Measurements from ENCODE around the gene GRIA4.
"Not testable (repeated sequence)": the region's sequence is repeated elsewhere in the genome, so short reads cannot be mapped to it uniquely, and the experiment has no call there.

GRIA4 gene

DNA sequence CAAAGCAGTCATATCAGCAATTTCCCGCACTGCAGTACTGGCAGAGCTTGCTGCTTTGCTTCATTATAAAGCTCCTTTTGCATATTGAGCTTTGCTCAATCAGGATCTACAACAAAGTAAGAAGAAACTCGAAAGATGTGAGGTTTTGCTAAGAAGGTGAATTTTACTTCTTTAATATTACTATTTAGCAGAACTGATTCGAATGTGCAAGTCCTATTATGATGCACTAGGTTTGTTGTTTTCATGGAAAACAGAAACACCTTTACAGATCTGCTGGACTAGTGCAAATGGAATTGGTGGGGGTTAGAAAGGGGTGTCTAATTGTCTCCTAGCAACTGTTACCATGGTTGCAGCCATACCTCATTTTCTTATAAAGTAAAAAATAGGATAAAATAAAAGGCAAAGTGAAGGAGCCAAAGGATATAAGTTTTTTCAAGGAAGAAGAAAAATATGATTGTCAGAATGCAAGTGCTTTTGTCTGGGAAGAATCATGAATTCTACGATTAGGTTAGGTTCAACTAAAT is 259.0 kb downstream of the GRIA4 start:
- TF ChIP-seq, protein P1, sequence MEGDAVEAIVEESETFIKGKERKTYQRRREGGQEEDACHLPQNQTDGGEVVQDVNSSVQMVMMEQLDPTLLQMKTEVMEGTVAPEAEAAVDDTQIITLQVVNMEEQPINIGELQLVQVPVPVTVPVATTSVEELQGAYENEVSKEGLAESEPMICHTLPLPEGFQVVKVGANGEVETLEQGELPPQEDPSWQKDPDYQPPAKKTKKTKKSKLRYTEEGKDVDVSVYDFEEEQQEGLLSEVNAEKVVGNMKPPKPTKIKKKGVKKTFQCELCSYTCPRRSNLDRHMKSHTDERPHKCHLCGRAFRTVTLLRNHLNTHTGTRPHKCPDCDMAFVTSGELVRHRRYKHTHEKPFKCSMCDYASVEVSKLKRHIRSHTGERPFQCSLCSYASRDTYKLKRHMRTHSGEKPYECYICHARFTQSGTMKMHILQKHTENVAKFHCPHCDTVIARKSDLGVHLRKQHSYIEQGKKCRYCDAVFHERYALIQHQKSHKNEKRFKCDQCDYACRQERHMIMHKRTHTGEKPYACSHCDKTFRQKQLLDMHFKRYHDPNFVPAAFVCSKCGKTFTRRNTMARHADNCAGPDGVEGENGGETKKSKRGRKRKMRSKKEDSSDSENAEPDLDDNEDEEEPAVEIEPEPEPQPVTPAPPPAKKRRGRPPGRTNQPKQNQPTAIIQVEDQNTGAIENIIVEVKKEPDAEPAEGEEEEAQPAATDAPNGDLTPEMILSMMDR (IDR thresholded peaks at IDR 0.05; ENCODE audit: extremely low read depth, missing control alignments), result no peak
- DNase-seq (ENCODE audit: low spot score), result no peak

DNA sequence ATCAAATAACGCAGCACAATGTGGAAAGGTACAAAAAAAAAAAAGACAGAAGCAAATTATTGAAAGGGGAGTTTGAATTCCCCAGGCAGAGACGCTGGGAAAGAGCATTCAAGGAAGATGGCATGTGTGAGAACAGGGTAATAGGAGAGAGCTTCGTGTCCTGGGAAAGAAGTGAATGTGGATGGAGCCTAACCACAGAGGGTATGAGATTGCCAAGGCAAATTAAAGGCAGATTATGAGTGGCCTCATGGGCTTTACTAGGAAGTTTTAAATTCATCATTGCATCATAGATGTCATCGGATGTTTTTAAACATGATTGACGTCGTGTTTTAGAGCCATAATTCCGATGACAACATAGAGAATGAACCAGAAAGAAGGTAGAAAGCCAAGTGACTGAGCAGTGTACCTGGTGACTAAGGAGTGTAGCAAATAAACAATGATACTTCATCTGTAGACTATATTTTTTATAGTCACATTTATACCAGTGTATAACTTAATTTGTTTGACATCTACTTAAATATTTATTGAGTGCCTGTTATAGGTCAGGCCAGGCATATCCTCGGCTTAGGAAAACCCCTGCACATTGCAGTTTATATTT is 260.7 kb downstream of the GRIA4 start:
- DNase-seq (ENCODE audit: low spot score), result no peak
- TF ChIP-seq, protein P1 (IDR thresholded peaks at IDR 0.05; ENCODE audit: extremely low read depth, missing control alignments), result no peak

GRCh38 chr11:105878510-105878909 is 268.6 kb downstream of the GRIA4 start:
- no peak for DNase-seq (ENCODE audit: low spot score)
- TF ChIP-seq, protein P1 (IDR thresholded peaks at IDR 0.05; ENCODE audit: extremely low read depth, missing control alignments), result no peak

DNA sequence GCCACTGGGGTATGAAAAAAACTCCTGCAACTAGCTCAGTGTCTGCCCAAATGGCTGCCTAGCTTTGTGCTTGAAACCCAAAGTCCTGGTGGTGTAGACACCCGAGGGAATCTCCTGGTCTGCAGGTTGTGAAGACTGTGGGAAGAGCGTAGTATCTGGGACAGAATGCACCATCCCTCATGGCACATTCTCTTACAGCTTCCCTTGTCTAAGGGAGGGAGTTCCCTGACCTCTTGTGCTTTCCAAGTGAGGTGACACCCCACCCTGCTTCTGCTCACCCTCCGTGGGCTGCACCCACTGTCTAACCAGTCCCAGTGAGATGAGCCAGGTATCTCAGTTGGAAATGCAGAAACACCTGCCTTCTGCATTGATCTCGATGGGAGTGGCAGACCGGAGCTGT is 269.1 kb downstream of the GRIA4 start:
- DNase-seq (ENCODE audit: low spot score), result not testable (repeated sequence)

DNA sequence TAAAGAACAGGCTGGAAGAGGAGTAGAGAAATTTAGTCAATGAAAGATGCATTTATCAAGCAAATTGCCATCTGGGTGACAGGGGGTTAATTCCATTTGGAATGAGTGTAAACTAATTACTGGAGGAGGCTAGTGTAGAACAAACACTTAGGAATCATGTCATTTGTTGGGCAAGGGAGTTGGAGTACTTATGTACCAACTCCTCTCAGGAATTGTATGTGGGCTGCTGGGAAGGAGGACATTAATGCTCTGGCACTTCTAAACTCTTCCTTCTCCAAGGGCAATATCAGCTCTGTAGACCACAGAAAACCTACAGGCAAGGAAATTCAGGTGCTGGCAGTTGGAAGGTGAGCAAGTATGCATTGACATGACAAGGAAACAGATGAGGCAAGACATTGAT is 271.2 kb downstream of the GRIA4 start:
- no peak for DNase-seq (ENCODE audit: low spot score)
- TF ChIP-seq, protein P1 (IDR thresholded peaks at IDR 0.05; ENCODE audit: extremely low read depth, missing control alignments), result no peak

- DNase-seq (ENCODE audit: low spot score), result no peak
- TF ChIP-seq, protein P1 (IDR thresholded peaks at IDR 0.05; ENCODE audit: extremely low read depth, missing control alignments), result no peak
Measured at GRCh38 chr11:105884436-105884835, 274.6 kb downstream of the GRIA4 start.

GRCh38 chr11:105891685-105892084 is 281.8 kb downstream of the GRIA4 start:
- DNase-seq (ENCODE audit: low spot score), result no peak

More at GRCh38 chr11:105891685-105892084, 281.8 kb downstream of the GRIA4 start:
- TF ChIP-seq, protein P1 (IDR thresholded peaks at IDR 0.05; ENCODE audit: extremely low read depth, missing control alignments), result no peak

Data from GM20000 (cell line).